Astrocyte of the cerebellum (primary cell): Measurements from ENCODE around the gene POFUT1.
"Not testable (repeated sequence)": the region's sequence is repeated elsewhere in the genome, so short reads cannot be mapped to it uniquely, and the experiment has no call there.

ENCODE experiments used
- DNase-seq: peaks from one replicate; pipeline ENCODE4 v3.0.0-alpha.2; 2011; ENCODE audit warnings: low read depth
- H3K4me3 ChIP-seq: 2 replicates; pipeline ENCODE4 v1.5.1; 2011; ENCODE audit warnings: mild to moderate bottlenecking, low read depth, low read length, moderate library complexity
- in situ Hi-C: cut with HindIII; loops from 2 replicates; pipeline ENCODE4 v1.10.0; 2017; ENCODE audit warnings: low sequenced_read_pairs
- TF ChIP-seq, protein P1 (sequence below): IDR thresholded peaks from 2 replicates; pipeline ENCODE4 v1.5.1; 2012; ENCODE audit warnings: low read length, low read depth, moderate library complexity, mild to moderate bottlenecking; ENCODE audit errors: missing control alignments

Gene POFUT1

GRCh38 chr20:32251470-32251869 lies 43.8 kb downstream of the POFUT1 start:
- DNase-seq: no peak
- TF ChIP-seq, protein P1, sequence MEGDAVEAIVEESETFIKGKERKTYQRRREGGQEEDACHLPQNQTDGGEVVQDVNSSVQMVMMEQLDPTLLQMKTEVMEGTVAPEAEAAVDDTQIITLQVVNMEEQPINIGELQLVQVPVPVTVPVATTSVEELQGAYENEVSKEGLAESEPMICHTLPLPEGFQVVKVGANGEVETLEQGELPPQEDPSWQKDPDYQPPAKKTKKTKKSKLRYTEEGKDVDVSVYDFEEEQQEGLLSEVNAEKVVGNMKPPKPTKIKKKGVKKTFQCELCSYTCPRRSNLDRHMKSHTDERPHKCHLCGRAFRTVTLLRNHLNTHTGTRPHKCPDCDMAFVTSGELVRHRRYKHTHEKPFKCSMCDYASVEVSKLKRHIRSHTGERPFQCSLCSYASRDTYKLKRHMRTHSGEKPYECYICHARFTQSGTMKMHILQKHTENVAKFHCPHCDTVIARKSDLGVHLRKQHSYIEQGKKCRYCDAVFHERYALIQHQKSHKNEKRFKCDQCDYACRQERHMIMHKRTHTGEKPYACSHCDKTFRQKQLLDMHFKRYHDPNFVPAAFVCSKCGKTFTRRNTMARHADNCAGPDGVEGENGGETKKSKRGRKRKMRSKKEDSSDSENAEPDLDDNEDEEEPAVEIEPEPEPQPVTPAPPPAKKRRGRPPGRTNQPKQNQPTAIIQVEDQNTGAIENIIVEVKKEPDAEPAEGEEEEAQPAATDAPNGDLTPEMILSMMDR: no peak
- H3K4me3 ChIP-seq: no peak overlapping the region
- in situ Hi-C loops: no loop called here

GRCh38 chr20:32252189-32252588 lies 44.5 kb downstream of the POFUT1 start:
- H3K4me3 ChIP-seq: no peak overlapping the region
- DNase-seq: no peak
- in situ Hi-C loops: no loop called here
- TF ChIP-seq, protein P1: no peak

GRCh38 chr20:32260973-32261372 lies 53.3 kb downstream of the POFUT1 start:
- DNase-seq, H3K4me3 ChIP-seq, in situ Hi-C loops: not testable (repeated sequence)

DNA sequence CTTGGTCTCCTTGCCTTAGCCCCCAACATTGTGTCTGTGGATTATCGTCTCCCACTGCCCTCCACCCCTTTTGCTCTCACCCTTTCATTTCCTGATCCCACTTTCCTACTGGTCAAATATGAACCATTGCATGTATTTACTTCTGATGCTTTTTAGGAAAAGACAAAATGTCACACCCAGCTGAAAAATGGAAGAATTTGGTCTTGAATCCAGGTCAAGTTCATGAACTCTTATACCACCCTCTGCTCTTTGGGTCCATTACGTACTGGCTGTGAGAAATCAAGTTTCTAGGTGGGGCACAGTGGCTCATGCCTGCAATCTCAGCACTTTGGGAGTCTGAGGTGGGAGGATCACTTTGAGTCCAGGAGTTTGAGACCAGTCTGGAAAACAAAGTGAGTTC lies 54.0 kb downstream of the POFUT1 start:
- TF ChIP-seq, protein P1: no peak
- H3K4me3 ChIP-seq: no peak overlapping the region
- DNase-seq: no peak
- in situ Hi-C loops: no loop called here

- DNase-seq: no peak
- TF ChIP-seq, protein P1: no peak
- in situ Hi-C loops: no loop called here
- no peak overlapping the region for H3K4me3 ChIP-seq
Measured at GRCh38 chr20:32263398-32263954, 55.8 kb downstream of the POFUT1 start.

GRCh38 chr20:32271620-32272019 lies 63.9 kb downstream of the POFUT1 start:
- no peak overlapping the region for H3K4me3 ChIP-seq
- no peak for DNase-seq
- in situ Hi-C loops: no loop called here
- TF ChIP-seq, protein P1: no peak

- TF ChIP-seq, protein P1: no peak
- no peak for DNase-seq
Measured at GRCh38 chr20:32274359-32274758, 66.7 kb downstream of the POFUT1 start.

GRCh38 chr20:32275163-32275562 lies 67.5 kb downstream of the POFUT1 start:
- in situ Hi-C loops: loop anchor here (5.0 kb wide), 2 partner anchors 63 to 102 kb away; no protein-coding TSS in a partner anchor

More at GRCh38 chr20:32274359-32274758, 66.7 kb downstream of the POFUT1 start:
- H3K4me3 ChIP-seq: no peak overlapping the region
- in situ Hi-C loops: no loop called here

More at GRCh38 chr20:32275163-32275562, 67.5 kb downstream of the POFUT1 start:
- not testable (repeated sequence) for H3K4me3 ChIP-seq, DNase-seq
